Kasumi-1 (cell line): ENCODE data around the gene BCAS3.
"Not testable (repeated sequence)": the region's sequence is repeated elsewhere in the genome, so short reads cannot be mapped to it uniquely, and the experiment has no call there.

Experiments used
- DNase-seq, 2 experiments: peaks; one replicate each; lab custom pipeline; 2025; lab: John Stamatoyannopoulos, UW

Gene BCAS3

DNA sequence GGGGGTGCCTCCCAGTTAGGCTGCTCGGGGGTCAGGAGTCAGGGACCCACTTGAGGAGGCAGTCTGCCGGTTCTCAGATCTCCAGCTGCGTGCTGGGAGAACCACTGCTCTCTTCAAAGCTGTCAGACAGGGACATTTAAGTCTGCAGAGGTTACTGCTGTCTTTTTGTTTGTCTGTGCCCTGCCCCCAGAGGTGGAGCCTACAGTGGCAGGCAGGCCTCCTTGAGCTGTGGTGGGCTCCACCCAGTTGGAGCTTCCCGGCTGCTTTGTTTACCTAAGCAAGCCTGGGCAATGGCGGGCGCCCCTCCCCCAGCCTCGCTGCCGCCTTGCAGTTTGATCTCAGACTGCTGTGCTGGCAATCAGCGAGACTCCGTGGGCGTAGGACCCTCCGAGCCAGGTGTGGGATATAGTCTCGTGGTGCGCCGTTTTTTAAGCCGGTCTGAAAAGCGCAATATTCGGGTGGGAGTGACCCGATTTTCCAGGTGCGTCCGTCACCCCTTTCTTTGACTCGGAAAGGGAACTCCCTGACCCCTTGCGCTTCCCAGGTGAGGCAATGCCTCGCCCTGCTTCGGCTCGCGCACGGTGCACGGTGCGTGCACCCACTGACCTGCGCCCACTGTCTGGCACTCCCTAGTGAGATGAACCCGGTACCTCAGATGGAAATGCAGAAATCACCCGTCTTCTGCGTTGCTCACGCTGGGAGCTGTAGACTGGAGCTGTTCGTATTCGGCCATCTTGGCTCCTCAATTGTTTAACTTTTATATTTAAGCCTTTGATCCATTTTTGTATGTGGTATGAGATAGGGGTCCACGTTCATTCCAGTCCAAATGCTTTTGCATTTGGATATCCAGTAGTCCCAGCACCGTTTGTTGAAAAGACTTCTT is 209.3 kb downstream of the BCAS3 start:
- DNase-seq: not testable (repeated sequence)

DNA sequence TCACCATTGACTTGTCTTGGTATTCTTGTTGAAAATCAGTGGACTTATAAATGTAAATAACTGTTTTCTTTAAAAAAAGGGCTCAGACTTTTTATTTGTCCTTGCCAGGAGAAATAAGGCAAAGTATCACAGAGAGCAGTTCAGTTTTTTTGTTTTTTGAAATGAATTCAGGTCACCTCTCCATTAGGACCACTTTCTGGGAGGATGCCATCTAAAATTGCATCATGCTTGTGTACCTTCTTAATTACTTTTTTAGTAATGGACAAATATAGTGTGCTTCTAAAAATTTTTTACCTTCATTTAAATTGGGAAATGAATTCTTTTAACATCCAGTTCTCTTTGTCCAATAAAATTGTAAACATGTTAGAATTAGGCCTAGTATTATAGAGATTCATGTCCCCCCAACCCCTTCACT is 210.0 kb downstream of the BCAS3 start:
- no peak for DNase-seq

DNA sequence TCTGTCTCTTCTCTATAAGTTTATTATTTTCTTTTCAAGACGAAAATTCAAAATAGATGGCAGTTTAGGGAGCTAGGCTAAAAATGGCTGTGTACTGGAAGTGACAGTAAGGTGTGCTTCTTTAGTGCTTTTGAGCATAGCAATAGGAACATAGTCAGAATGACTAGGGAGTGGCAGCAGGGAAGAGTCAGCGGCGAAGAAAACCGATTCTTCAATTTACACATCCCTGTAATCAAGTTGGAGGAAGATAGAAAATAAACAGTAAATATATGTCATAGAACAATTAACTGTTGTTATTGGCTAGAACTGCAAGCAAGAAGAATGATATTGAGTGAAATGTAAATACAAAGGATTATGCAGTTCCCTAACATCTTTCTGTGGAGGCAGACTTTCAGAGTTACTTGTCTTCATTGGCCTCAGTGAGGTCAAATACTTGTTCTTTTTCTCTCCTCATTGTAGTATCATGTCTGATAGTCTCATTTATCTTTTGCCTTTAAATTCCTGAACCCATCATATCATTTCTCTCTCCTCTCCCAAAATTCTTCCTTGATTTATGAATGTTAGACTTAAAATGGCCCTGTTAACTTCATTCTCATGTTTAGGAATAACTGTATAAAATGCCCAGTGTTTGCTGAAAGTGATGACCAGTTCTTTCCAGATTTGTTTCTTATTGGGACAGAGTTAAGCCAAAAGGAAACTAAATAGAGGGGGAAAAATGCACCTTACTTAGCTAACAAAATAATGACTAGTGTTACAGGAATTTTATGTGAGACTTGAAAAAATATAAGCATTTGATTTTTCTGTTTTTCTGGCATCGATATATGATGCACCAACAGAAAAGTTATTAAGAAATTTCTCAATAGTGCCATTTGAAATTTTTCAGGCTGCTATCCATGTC is 211.4 kb downstream of the BCAS3 start:
- DNase-seq: no peak

DNA sequence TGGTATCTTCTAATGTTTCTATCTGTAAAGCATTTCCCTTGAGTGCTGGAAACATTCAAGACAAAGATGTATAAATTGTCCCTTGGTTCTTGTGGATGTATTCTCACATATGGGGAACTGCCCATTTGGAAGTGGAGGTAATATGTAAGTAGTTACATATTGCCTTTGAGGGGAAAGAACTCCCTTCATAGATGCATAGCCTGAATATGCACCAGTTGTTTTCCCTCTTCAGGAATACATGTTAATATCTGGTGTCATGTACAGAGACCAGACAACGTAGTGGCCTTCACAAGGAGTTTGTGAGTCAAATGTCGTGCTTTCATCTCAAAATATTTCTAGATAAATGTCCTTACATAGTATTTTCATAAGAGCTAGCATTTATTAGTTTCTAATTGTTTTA is 213.5 kb downstream of the BCAS3 start:
- DNase-seq: no peak

DNA sequence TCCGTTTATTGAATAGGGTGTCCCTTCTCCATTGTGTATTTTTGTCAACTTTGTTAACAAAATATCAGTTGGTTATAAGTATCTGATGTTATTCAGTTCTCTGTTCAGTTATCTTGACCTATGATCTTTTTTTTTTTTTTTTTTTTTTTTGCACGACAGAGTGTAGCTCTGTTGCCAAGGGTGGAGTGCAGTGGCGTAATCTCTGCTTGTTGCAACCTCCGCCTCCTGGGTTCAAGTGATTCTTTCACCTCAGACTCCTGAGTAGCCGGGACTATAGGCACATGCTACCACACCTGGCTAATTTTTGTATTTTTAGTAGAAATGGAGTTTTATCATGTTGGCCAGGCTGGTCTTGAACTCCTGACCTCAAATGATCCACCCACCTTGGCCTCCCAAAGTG is 215.8 kb downstream of the BCAS3 start:
- no peak for DNase-seq

DNA sequence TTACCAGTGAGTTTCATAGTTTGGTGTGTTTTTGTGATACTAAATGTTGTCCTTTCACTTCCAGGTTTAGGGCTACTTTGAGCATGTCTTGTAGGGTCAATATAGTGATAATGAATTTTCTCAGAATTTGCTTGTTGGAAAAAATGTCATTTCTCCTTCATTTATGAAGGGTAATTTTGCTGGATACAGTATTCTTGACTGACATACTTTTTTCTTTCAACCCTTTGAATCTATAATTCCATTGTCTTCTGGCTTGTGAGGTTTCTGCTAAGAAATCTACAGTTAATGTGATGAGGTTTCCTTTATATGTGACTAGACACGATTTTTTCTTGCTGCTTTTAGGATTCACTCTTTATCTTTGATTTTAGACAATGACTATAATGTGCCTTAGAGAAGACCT is 219.3 kb downstream of the BCAS3 start:
- DNase-seq: no peak

DNA sequence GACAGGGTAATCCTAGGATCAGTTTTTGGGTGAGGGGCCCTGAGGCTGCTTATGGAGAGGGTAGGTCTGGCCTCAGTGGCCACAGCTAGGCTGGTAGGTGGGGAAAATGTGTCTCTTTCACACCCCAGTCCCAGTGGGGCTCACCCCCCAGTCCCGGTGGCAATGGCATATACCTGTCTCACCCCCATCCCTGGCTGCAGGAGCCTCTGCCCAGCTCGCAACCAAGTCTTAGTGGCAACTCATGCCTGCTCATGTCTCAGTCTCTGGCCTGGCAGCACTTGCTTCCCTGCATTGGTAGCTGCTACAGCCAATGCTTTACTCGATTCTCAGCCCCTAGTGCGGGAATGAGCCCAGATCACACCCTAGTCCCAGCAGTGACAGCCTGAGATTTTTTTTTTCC is 221.5 kb downstream of the BCAS3 start:
- no peak for DNase-seq

DNA sequence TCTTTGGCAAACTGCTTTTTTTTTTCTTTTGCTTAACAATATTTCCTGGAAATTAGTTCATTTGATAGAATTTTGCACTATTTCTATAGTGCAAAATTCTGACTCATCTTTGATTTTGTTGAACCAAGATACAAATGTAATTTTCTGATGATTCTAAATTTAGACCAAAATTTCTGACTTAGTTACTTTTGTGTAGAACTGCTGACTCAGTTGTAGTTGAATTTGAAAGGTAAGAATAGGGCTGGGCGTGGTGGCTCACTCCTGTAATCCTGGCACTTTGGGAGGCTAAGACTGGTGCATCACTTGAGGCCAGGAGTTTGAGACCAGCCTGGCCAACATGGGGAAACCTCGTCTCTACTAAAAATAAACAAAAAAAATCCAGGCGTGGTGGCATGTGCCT is 223.0 kb downstream of the BCAS3 start:
- DNase-seq: no peak

DNA sequence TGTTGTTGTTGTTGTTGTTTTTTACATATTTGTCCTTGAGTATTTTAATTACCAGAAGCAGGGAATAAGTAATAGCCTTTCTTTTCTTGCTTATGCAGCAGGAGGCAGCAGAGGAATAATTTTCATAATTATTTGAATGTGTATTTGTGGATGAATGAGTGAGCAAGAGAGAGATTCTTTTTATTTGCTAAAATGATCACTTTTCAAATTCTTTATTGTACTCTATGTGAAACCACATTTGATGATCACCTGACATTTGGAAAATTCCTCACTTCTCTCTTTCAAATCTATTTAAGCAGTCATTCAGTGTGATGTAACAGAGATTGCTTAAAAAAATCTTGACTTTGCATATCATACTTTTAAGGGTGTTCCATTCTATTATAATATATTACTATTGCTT is 223.6 kb downstream of the BCAS3 start:
- DNase-seq: no peak

DNA sequence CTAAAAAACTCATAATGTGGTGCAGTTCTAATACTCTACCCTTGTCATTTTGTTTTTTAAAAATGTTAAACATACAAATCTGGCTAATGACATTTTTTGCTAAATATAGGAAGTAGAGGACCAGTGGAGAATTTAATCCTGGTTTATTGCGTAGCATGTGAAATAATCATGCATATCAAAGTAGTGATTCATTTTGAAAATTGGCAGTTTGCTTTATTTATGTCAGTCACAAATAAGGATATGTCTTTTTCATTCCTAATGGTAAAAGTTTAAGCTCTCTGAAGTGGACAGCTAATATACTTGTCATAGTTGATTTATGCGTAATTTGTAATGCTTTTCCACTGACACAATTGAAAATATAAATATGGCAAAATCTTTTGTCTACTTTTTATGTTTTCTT is 224.2 kb downstream of the BCAS3 start:
- no peak for DNase-seq

DNA sequence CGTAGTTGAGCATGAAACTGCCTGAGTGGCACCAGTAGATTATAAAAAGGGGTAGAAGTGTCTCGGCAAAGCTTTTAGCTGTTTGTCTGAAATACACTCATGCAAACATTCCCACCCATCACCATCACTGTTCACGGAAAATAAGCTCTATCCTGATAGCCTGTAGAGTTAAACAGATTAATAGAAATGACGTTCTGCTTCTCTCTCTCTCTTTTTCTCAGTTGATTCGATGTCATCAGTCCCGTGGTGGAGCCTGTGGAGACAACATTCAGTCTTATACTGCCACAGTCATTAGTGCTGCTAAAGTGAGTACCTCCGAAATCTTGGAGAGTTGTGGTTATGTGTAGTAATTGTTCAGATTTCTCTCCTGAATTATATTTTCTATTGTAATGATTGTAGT is 224.7 kb downstream of the BCAS3 start:
- DNase-seq: no peak

DNA sequence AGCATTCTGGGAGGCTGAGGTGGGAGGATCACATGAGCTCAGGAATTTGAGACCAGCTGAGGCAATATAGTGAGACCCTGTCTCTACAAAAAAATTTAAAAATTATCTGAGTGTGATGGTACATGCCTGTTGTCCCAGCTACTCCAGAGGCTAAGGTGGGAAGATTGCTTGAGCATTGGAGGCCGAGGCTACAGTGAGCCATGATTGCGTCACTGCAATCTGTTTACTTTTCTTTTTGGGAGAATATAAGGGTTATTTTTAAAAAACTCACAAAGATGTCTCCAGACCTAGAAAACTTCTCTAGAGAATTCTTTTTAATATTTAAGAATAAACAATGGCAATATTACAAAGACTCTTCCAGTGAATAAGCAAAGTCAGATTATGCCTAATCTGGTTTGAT is 226.9 kb downstream of the BCAS3 start:
- DNase-seq: no peak

DNA sequence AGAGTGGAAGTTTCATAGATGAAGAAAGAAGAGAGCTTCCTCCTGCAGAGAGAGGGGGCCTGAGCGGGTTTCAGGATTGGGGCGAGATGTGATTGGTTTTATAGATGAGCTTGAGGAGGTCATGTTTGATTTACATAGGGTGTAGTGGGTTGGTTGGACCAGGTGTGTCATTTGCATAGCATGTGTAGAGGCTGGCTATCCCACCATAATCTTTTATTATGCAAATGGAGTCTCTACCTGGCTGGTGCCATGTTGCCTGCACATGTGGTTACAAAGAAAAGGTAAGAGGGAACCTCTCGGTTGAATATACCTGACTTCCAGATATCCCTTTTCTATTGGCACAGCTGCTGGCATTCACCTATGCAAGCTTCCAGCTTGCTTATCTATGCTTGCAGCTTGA is 228.1 kb downstream of the BCAS3 start:
- DNase-seq: no peak

DNA sequence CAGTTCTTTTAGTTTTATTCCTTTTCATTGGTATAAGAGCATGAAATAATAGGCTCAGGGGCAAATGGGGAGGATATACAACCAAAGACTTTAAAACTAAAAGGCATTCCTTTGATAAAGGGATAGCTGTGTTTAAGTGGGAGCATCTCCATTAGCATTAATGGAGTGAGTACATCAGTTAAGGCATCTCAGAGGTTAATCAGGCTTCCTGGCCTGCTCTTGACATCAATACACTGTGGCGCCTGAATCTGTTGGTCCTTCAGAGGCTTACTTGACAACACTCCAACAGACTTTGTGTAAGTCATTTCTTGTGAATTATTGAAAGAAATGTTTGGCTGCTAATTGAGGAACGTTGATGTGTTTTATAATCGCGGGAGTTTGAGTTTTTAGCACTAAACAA is 230.7 kb downstream of the BCAS3 start:
- no peak for DNase-seq

DNA sequence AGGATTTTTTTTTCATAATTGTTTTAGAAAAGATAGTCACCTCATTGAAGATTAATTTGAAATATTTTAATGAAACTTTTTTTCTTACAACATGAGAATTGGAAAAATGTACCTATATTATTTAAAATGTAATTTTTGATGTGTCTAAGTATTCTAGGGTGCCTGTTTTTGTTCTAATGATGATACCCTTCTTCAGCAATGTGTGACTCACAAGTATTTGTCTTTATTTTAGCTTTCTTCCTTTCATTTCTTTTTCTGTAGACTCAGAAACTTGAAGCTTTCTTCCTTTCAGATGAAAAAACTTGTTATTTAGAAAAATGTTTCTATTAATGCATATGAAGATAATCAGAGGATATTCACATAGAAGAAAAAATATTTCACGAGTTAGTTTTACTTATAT is 231.8 kb downstream of the BCAS3 start:
- no peak for DNase-seq

DNA sequence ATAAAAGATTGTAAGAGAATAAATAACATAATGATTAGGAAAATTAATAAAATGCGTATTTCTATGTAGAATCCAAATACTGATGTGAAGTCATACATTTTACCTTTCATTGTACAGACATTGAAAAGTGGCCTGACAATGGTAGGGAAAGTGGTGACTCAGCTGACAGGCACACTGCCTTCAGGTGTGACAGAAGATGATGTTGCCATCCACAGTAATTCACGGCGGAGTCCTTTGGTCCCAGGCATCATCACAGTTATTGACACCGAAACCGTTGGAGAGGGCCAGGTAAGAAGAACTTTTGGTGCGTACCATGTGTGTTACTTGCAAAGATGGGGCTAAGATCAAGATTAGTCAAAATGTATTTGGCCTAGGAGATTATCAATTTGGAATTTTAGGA is 232.8 kb downstream of the BCAS3 start:
- DNase-seq: no peak

DNA sequence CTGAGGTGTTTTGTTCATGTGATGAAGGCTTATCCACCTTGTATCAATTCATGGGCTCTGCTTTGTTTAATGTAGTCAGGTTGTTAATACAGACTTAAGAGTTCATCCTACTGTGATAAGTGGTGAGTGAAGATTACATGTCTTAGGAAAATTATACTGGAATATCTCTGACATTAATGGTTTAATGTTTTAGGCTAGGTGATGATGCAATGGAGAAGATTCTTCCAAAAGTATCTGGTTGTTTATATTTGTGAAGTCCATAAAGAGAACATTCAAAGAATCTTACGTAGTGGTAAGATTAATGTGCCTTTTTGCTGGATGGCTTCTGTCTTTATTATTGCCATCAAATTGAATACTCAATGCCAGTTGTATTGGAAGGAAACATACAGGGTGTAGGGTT is 236.4 kb downstream of the BCAS3 start:
- no peak for DNase-seq

DNA sequence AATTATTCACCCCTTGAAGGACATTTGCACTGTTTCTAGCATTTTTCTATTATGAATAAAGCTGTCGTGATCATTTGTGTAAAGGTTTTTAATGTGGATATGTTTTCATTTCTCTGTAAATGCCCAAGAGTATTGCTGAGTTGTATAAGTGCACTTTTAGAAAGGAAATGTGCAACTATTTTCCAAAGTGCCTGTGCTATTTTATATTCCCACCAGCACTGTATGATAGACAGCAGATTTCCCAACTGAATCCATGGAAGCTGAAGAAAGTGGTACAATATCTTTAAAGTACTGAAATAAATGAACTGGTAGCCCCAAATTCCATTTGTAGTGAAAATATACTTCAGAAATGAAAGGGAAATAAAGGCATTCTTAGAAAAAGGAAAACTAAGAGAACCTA is 238.4 kb downstream of the BCAS3 start:
- DNase-seq: peak in 1 of 2 experiments; percentile 25

DNA sequence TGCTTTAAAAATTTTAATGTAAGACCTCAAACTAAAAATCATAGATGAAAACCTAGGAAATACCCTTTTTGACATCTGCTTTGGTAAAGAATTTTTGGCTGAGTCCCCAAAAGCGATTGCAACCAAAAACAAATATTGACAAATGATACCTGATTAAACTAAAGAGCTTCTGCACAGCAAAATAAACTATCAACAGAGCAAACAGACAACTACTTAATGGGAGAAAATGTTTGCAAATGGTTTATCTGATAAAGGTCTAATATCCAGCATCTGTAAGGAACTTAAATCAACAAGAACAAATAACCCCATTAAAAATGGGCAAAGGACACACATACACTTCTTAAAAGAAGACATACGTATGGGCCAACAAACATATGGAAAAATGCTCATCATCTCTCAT is 242.5 kb downstream of the BCAS3 start:
- no peak for DNase-seq

DNA sequence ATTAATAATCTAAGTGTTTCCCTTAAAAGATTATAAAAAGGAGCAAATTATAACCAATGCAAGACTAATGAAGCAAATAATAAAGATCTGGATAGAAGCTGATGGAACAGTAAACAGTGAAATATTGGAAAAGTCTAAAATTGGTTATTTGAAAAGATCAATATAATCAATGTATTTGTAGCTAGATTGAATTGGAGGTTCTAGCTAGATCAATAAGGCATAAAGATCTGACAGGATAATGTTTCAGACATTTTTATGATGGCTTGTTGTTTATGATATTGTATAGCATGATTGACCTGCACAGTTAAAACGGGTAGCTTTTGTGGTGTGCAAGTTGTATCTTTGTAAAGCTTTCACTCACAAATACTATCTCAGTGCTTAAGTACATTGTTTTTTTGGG is 245.3 kb downstream of the BCAS3 start:
- no peak for DNase-seq

DNA sequence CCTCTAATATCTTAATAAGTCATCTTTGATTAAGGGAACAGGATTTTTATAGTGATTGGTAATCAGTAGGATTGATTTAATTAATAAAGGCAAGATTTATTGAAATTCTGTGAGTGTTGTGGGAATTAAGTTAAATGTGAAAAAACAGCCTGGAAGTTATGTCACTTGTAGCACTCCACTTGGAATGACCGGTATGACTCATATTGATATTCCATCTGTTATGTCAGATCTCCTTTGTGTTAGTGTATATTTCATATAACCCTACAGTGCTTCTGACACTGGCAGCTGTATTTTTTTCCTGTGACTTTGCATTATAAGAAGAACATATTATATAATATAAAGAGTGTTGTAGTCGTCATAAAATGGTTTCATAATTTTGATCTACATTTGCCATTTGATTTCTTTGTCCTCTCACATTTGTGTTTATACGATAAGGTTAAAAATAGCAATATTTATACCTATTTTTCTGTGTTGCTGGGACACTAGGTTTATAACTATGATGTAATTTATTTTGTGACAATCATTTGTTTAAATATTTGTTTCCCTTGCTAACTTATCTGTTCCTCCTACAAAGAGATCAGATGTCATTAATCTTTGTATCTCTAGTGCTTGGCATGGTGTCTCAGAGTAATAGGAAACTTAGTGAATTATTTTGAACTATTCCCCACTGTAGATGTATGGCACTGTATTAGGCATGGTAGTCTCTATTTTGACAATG is 249.0 kb downstream of the BCAS3 start:
- DNase-seq: no peak

DNA sequence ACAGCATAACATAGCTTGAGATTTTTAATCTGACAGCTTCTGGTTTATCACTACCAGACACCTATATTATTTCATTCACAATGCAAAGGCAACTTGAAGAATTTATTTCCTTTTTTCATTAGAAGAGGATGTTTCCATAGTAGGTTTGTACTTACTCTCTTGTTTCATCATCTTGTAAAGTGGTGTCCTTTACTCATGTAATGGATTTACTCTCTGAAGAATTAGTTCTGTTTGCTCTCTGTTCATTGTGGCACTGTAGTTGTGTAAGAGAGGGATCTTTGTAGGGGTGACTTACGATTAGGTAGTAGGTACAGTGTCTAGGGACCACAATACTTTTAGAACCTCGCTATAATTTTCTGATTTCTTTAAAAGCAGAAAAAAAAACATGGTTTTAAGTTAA is 256.1 kb downstream of the BCAS3 start:
- DNase-seq: no peak

DNA sequence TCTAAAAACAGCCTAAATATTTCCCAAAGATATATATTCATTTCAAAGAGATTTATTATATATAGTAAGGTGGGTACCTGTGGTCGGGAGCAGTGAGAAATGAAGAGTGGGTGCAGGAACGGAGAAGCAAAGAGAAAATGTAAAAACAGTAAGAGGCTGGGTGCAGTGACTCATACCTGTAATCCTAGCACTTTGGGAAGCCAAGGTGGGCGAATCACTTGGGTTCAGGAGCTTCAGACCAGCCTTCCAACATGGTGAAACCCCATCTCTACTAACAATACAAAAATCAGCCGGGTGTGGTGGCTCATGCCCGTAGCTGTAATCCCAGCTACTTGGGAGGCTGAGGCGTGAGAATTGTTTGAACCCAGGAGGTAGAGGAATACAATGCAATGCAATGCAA is 257.1 kb downstream of the BCAS3 start:
- no peak for DNase-seq
